GM12878 (cell line): ENCODE data around the gene FGR. TPM values are rescaled to one million over a fixed set of nuclear protein-coding genes. Genes with fewer than 3 reads are reported as not detected.

Experiments used
- ATAC-seq: fragments of 200-7000 bp; cut with Tn5 transposase; 3 replicates; pipeline ENCODE4 v1.9.1; 2020; ENCODE audit warnings: mild to moderate bottlenecking, moderate library complexity
- BruUV-seq: library from RNA; stranded (reverse); fragments of 400-500 nt; replicated peaks from 2 replicates; lab custom pipeline; 2021; lab: Mats Ljungman, UMichigan
- CTCF ChIA-PET: fragments of 300-600 bp; sonication (Branson Sonifier 250); formaldehyde crosslinking; extraction: SDS; loops from one replicate; lab custom pipeline; 2021; ENCODE audit warnings: inconsistent platforms; lab: Yijun Ruan, JAX
- POLR2A ChIA-PET: fragments of 350-600 bp; formaldehyde crosslinking; extraction: SDS; loops from one replicate; lab custom pipeline; 2021; ENCODE audit warnings: inconsistent platforms; lab: Charles Lee
- RAD21 ChIA-PET: fragments of 300-600 bp; sonication (Branson Sonifier 250); formaldehyde crosslinking; loops from one replicate; lab custom pipeline; 2023; ENCODE audit warnings: antibody characterized with exemption; ENCODE audit not compliant: unreplicated experiment; lab: Charles Lee
- SMC1A ChIA-PET: fragments of 300-600 bp; sonication (Branson Sonifier 250); formaldehyde crosslinking; loops from one replicate; lab custom pipeline; 2023; ENCODE audit not compliant: unreplicated experiment, uncharacterized antibody; lab: Charles Lee
- DNase-seq: peaks from one replicate; pipeline ENCODE4 v3.0.0-alpha.2; 2011; ENCODE audit warnings: low read depth, low spot score
- FAIRE-seq: peaks from 3 replicates; lab custom pipeline; 2011; peaks lifted over from hg19 to GRCh38; lab: Jason Lieb, UNC
- H2AFZ ChIP-seq: 2 replicates; pipeline ENCODE4 v1.6.0; 2011; ENCODE audit warnings: low read depth, low read length, control low read depth; ENCODE audit not compliant: control insufficient read depth
- H3K27ac ChIP-seq: 2 replicates; pipeline ENCODE4 v1.5.1; 2011; ENCODE audit warnings: control low read depth; ENCODE audit not compliant: control insufficient read depth, insufficient read depth
- H3K27me3 ChIP-seq, 2 experiments: replicated peaks in 1 of 2; 2 replicates each; pipeline versions ENCODE4 v1.6.0 to v1.6.1; 2011; ENCODE audit warnings: low read length in 1 of 2; ENCODE audit not compliant: control insufficient read depth in 2 of 2, insufficient read depth in 2 of 2
- H3K36me3 ChIP-seq, 2 experiments: 2 replicates each; pipeline ENCODE4 v1.5.1; 2011; ENCODE audit warnings: low read length in 1 of 2; ENCODE audit not compliant: control insufficient read depth in 2 of 2, insufficient read depth in 2 of 2
- H3K4me1 ChIP-seq: 2 replicates; pipeline ENCODE4 v1.6.1; 2011; ENCODE audit warnings: mild to moderate bottlenecking, low read length, moderate library complexity, mixed read lengths; ENCODE audit not compliant: control insufficient read depth, insufficient read depth
- H3K4me2 ChIP-seq: 2 replicates; pipeline ENCODE4 v1.6.0; 2011; ENCODE audit warnings: control low read depth; ENCODE audit not compliant: control insufficient read depth, insufficient read depth
- H3K4me3 ChIP-seq: fragments of 200-600 bp; sonication (generic); 2 replicates; pipeline ENCODE4 v1.5.1; 2016
- H3K79me2 ChIP-seq: 2 replicates; pipeline ENCODE4 v1.6.0; 2011; ENCODE audit warnings: low read length; ENCODE audit not compliant: control insufficient read depth, insufficient read depth
- H3K9ac ChIP-seq: 2 replicates; pipeline ENCODE4 v1.8.0; 2011; ENCODE audit warnings: low read length, control low read depth, mixed read lengths; ENCODE audit not compliant: control insufficient read depth, insufficient read depth
- H3K9me3 ChIP-seq: replicated peaks from 3 replicates; pipeline ENCODE4 v1.5.1; 2011; ENCODE audit warnings: mild to moderate bottlenecking, low read length; ENCODE audit not compliant: control insufficient read depth, insufficient read depth
- H4K20me1 ChIP-seq: 2 replicates; pipeline ENCODE4 v1.6.0; 2011; ENCODE audit not compliant: control insufficient read depth, insufficient read depth
- BACH1 ChIP-seq: fragments of 450-650 bp; IDR thresholded peaks from 2 replicates; pipeline ENCODE4 v1.6.1; 2017; ENCODE audit warnings: mild to moderate bottlenecking, borderline replicate concordance
- EGR1 ChIP-seq, 2 experiments: IDR thresholded peaks; 1 replicate in 1 of 2; 2 replicates in 1 of 2; pipeline ENCODE4 v1.6.1; 2011 to 2012; ENCODE audit warnings: low read depth in 2 of 2, low read length in 2 of 2, borderline replicate concordance in 1 of 2, mild to moderate bottlenecking in 1 of 2, moderate library complexity in 1 of 2
- GABPA ChIP-seq: IDR thresholded peaks from 2 replicates; pipeline ENCODE4 v1.6.1; 2014; ENCODE audit warnings: antibody characterized with exemption, low read depth, mild to moderate bottlenecking, inconsistent platforms
- MEF2B ChIP-seq: fragments of 450-650 bp; IDR thresholded peaks from 2 replicates; pipeline ENCODE4 v1.6.1; 2018; ENCODE audit warnings: mild to moderate bottlenecking, moderate library complexity; ENCODE audit not compliant: partially characterized antibody, poor library complexity, severe bottlenecking
- RUNX3 ChIP-seq: IDR thresholded peaks from 2 replicates; pipeline ENCODE4 v1.6.1; 2012; ENCODE audit warnings: low read length, inconsistent platforms
- YBX1 ChIP-seq: fragments of 450-650 bp; IDR thresholded peaks from 2 replicates; pipeline ENCODE4 v1.6.1; 2016; ENCODE audit warnings: antibody characterized with exemption
- WGBS: methylation state at CpG from one replicate; pipeline ENCODE4 v1.1.6; 2016; ENCODE audit warnings: low lambda C conversion rate; ENCODE audit not compliant: insufficient replicate concordance, insufficient coverage; ENCODE audit errors: missing lambda C conversion rate; 5-methylcytosine and 5-hydroxymethylcytosine counted together
- in situ Hi-C: fragments of 300-500 bp; cut with MboI; formaldehyde crosslinking; loops from 9 replicates; pipeline ENCODE4 v1.14.3; 2018; ENCODE audit warnings: mixed read lengths
- intact Hi-C: fragments of 100-400 bp; cut with micrococcal nuclease; formaldehyde crosslinking; loops from one replicate; pipeline ENCODE4 v1.14.2; 2022; ENCODE audit not compliant: unreplicated experiment
- polyA plus RNA-seq, 11 experiments: library from polyadenylated mRNA; depleted of rRNA in 4 of 11; unstranded in 6 of 11; stranded (reverse) in 5 of 11; fragments of >200 nt; fragmentation: Nextera tagmentation in 4 of 11; fragmentation: Illumina TruSeq in 1 of 11; extraction: Ambion mirVana in 4 of 11; extraction: Trizol in 1 of 11; gene quantifications; 1 replicate in 1 of 11; 2 replicates in 10 of 11; pipeline versions ENCODE4 v1.2.1 to v1.2.3, GENCODE V29; 2011 to 2016; ENCODE audit warnings: inconsistent platforms in 2 of 11, missing spikeins in 2 of 11, low read depth in 1 of 11
- total RNA-seq, 4 experiments: library from RNA; depleted of rRNA in 3 of 4; stranded (reverse); fragments of >200 nt in 3 of 4; fragmentation: Illumina TruSeq in 1 of 4; extraction: Trizol in 1 of 4; gene quantifications; 2 replicates each; pipeline versions ENCODE4 v1.2.1 to v1.2.3, GENCODE V29; 2013 to 2021
- TF ChIP-seq, protein P1 (sequence below): IDR thresholded peaks from 2 replicates; pipeline ENCODE4 v1.6.1; 2012; ENCODE audit warnings: low read depth, low read length, improper control_type of control experiment

The FGR gene
- total and polyA plus RNA-seq, 10 of the 15 experiments (the other 5 are each of a cell fraction or from before 2014, with no cell fraction given): 10.9 to 193 (median 74.7) TPM

DNA sequence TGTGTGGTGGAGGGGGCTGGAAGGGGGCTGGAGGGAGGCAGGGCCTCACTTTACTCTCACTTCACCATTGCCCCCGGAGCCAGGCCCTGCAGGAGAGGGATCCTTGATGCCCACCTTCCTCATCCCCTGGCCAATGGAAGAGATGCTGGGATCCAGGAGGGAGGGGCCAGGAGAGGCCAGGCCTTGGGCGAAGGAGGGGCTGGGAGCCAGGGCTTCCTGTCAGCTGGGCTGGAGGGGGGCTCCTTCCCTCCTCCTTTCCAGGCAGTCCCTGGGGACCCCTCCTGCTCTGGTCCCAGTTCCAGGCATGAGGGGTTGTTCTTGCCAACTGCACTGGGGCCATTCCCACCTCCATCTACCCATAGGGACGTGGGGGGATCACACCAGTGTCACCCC, 36.7 kb downstream of the FGR start:
- no peak for DNase-seq
- peak; percentile 24 for TF ChIP-seq MEF2B
- no peak for TF ChIP-seq YBX1
- peaks cover 52% of the 10 kb centered on the region for H3K4me1 ChIP-seq

DNA sequence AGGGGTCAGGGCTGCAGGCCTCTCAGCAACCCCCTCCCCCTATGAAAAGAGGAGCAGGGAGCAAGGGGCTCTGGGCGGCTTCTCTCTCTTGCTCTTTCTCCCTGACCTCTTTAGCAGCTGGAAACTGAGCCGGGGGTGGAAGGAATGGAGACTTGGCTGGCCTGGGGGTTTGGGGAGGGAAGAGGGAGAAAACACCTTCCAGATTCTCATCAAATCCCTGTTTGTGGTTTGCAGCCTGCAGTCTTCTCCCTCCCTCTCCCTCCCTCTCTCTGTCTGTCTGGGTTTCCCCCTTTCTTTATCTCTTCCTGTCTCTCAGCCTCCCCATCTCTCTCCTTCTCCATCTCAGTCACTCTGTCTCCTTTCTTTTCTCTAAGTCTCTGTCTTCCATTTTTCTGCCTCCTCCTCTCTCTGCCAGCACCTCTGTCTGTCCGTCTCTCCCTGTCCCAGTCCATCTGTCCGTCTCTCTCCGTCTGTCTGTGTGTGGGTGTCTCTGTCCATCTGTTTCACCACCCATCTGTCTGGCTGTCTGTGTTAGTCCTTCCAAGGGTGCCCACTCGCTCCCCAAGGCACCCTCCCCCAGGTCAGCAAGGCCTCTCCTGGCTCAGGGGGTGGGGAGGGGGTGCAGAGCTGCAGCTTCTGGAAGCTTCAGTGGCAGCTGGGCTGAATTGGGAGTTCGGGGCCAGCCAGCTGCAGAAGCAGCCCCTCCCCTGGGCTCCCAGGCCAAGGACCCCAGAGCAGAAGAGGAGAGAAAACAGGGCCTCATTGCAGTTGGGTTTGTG, 37.3 kb downstream of the FGR start:
- DNase-seq: no peak
- H2AFZ ChIP-seq: no peak overlapping the region
- H3K36me3 ChIP-seq: no peaks in the 10 kb centered on the region; a peak in 2 of 4 replicates
- ChIA-PET SMC1A (interaction anchor here (1.3 kb wide), 1 partner anchor 8 kb away, joined by 3 read pairs; no protein-coding TSS in a partner anchor), POLR2A (no interaction called here), CTCF (interaction anchor here (0.9 to 3.0 kb wide), 4 partner anchors 7 to 301 kb away, joined by 3 to 11 read pairs (median 4); no protein-coding TSS in a partner anchor), RAD21 (interaction anchor here (11.0 kb wide), 1 partner anchor 41 kb away, joined by 181 read pairs; no protein-coding TSS in a partner anchor)
- no peaks in the 10 kb centered on the region; the same call in none of the 2 replicates for H3K79me2 ChIP-seq
- 0 out of 2 replicates have a peak, but pooled peaks cover 3% of the 10 kb centered on the region for H4K20me1 ChIP-seq
- no peak overlapping the region for H3K9ac ChIP-seq
- FAIRE-seq: no peak
- H3K4me1 ChIP-seq: peaks cover 52% of the 10 kb centered on the region
- peak overlapping the region; percentile 4 for H3K27ac ChIP-seq
- peak overlapping the region; percentile 41; the same call in 1 of the 2 replicates for H3K4me3 ChIP-seq
- ATAC-seq: no peak
- 60% methylated on average over 6 of the region's 7 CpGs for WGBS
- TF ChIP-seq GABPA (no peak), EGR1 (IDR thresholded peaks at IDR 0.05; ENCODE audit: borderline replicate concordance in 1 of 2, low read depth in 2 of 2, low read length in 2 of 2) (no peak), BACH1 (no peak), RUNX3 (peak; percentile 32; the same call in 1 of the 2 replicates)
- TF ChIP-seq, protein P1, sequence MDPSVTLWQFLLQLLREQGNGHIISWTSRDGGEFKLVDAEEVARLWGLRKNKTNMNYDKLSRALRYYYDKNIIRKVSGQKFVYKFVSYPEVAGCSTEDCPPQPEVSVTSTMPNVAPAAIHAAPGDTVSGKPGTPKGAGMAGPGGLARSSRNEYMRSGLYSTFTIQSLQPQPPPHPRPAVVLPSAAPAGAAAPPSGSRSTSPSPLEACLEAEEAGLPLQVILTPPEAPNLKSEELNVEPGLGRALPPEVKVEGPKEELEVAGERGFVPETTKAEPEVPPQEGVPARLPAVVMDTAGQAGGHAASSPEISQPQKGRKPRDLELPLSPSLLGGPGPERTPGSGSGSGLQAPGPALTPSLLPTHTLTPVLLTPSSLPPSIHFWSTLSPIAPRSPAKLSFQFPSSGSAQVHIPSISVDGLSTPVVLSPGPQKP: no peak
- no peaks in the 10 kb centered on the region for H3K9me3 ChIP-seq
- H3K4me2 ChIP-seq: peak overlapping the region; percentile 26
- BruUV-seq: no TSS peak
- in situ Hi-C loops (no loop called here), intact Hi-C loops (no loop called here)
- H3K27me3 ChIP-seq: no peaks in the 10 kb centered on the region

More for the DNA sequence above, 36.7 kb downstream of the FGR start:
- WGBS: 31% methylated on average over 3 of the region's 3 CpGs
- no TSS peak for BruUV-seq
- no peaks in the 10 kb centered on the region; a peak in 2 of 4 replicates for H3K36me3 ChIP-seq
- H3K4me2 ChIP-seq: peak overlapping the region; percentile 8; the same call in 1 of the 2 replicates
- H3K9ac ChIP-seq: no peak overlapping the region
- RAD21 ChIA-PET: interaction anchor here (0.5 to 11.0 kb wide), 2 partner anchors 42 to 179 kb away, joined by 3 to 181 read pairs; no protein-coding TSS in a partner anchor
- H3K27me3 ChIP-seq: no peaks in the 10 kb centered on the region
- peaks cover 1% of the 10 kb centered on the region for H3K79me2 ChIP-seq
- no peak overlapping the region for H3K4me3 ChIP-seq
- peak overlapping the region; percentile 4; the same call in 1 of the 2 replicates for H3K27ac ChIP-seq
- SMC1A ChIA-PET: interaction anchor here (1.2 kb wide), 1 partner anchor 18 kb away, joined by 3 read pairs; no protein-coding TSS in a partner anchor
- FAIRE-seq (no peak), ATAC-seq (no peak)
- in situ Hi-C loops: no loop called here
- intact Hi-C loops: no loop called here
- CTCF ChIA-PET: interaction anchor here (0.9 to 4.6 kb wide), 3 partner anchors 9 to 302 kb away, joined by 3 to 68 read pairs (median 4); no protein-coding TSS in a partner anchor
- no peak overlapping the region for H2AFZ ChIP-seq
- 0 out of 2 replicates have a peak, but pooled peaks cover 3% of the 10 kb centered on the region for H4K20me1 ChIP-seq
- H3K9me3 ChIP-seq: no peaks in the 10 kb centered on the region
- POLR2A ChIA-PET: no interaction called here
